H1 (cell line): ENCODE measurements around the gene FKBP2.

ENCODE experiments used
- CHD7 ChIP-seq: fragments of 300-600 bp; sonication (generic); IDR thresholded peaks from 2 replicates; pipeline ENCODE4 v1.7.1; 2012; ENCODE audit warnings: low read length, moderate library complexity, mild to moderate bottlenecking, inconsistent platforms; ENCODE audit not compliant: insufficient replicate concordance
- CTCF ChIP-seq, 3 experiments: IDR thresholded peaks; 1 replicate in 2 of 3; 2 replicates in 1 of 3; pipeline versions ENCODE4 v1.5.1 to v1.6.1; 2011; ENCODE audit warnings: low read length in 3 of 3, mild to moderate bottlenecking in 3 of 3, inconsistent platforms in 2 of 3, low read depth in 1 of 3, moderate library complexity in 1 of 3; ENCODE audit not compliant: insufficient read depth in 1 of 3; ENCODE audit errors: control extremely low read depth in 1 of 3
- MAFK ChIP-seq: IDR thresholded peaks from 2 replicates; pipeline ENCODE4 v1.6.1; 2012; ENCODE audit warnings: low read depth, mild to moderate bottlenecking, improper control_type of control experiment, low read length
- RAD21 ChIP-seq, 2 experiments: IDR thresholded peaks in 1 of 2; conservative IDR thresholded peaks in 1 of 2; 2 replicates each; pipeline ENCODE4 v1.6.1; 2011; ENCODE audit warnings: low read depth in 2 of 2, low read length in 2 of 2, improper control_type of control experiment in 1 of 2, inconsistent platforms in 1 of 2, mild to moderate bottlenecking in 1 of 2, moderate library complexity in 1 of 2
- SIN3A ChIP-seq, 2 experiments: IDR thresholded peaks in 1 of 2; conservative IDR thresholded peaks in 1 of 2; 2 replicates each; pipeline ENCODE4 v1.6.1; 2011 to 2012; ENCODE audit warnings: low read length in 2 of 2, improper control_type of control experiment in 1 of 2, low read depth in 1 of 2, mild to moderate bottlenecking in 1 of 2
- TAF1 ChIP-seq: IDR thresholded peaks from 2 replicates; pipeline ENCODE4 v1.6.1; 2011; ENCODE audit warnings: mild to moderate bottlenecking, low read depth, low read length
- TCF12 ChIP-seq: IDR thresholded peaks from 2 replicates; pipeline ENCODE4 v1.6.1; 2011; ENCODE audit warnings: low read depth, mild to moderate bottlenecking, low read length
- TF ChIP-seq, protein P1 (sequence below): IDR thresholded peaks from 2 replicates; pipeline ENCODE4 v1.6.1; 2011; ENCODE audit warnings: low read length, improper control_type of control experiment

DNA sequence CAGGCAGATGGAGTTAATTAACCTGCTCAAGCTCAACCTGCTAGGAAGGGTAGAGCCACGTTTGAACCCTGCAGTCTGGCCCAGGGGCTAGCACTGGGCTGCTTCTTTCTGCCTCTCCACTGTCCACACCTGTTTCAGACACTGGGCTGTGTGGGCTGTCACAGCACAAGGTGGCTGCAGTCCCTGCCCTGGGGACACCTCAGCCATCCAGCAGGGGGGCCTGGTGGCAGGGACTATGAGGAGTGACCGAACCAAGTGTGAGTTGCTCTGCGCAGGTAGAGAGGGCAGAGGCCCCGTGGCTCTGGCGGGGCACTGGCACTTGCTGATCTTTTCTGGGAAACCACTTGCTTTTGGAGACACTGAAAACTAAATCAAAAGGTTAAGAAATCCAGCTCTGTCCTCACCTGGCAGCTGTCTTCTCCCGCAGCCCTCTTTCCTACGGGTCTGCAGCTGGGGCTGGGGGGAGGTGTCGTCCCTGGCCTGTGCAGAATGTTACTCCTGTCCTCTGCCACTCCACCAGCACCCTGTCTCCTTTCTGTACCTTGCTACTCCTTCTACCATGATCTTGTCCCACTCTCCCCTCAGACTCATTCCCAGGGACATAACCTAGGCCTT lies 37.8 kb downstream of the FKBP2 start:
- TF ChIP-seq RAD21 (IDR thresholded peaks at IDR 0.05 in 1 of 2, conservative IDR thresholded peaks at IDR 0.05 in 1 of 2; ENCODE audit: low read depth in 2 of 2, low read length in 2 of 2) (no peak), CTCF (IDR thresholded peaks at IDR 0.05; ENCODE audit: control extremely low read depth in 1 of 3, insufficient read depth in 1 of 3, low read depth in 1 of 3, low read length in 3 of 3) (no peak), SIN3A (conservative IDR thresholded peaks at IDR 0.05 in 1 of 2, IDR thresholded peaks at IDR 0.05 in 1 of 2; ENCODE audit: low read depth in 1 of 2, low read length in 2 of 2) (no peak), MAFK (no peak), TAF1 (no peak), TCF12 (no peak), CHD7 (no peak)
- TF ChIP-seq, protein P1, sequence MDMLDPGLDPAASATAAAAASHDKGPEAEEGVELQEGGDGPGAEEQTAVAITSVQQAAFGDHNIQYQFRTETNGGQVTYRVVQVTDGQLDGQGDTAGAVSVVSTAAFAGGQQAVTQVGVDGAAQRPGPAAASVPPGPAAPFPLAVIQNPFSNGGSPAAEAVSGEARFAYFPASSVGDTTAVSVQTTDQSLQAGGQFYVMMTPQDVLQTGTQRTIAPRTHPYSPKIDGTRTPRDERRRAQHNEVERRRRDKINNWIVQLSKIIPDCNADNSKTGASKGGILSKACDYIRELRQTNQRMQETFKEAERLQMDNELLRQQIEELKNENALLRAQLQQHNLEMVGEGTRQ: no peak
